ENCODE results near the gene MYCBP. TPM values are rescaled to one million over a fixed set of nuclear protein-coding genes. Genes with fewer than 3 reads are reported as not detected.

The MYCBP gene
- total and polyA plus RNA-seq, 2 of the 8 experiments (the other 6 are each of a cell fraction or from before 2014, with no cell fraction given), result 22.4 to 38.2 TPM

DNA sequence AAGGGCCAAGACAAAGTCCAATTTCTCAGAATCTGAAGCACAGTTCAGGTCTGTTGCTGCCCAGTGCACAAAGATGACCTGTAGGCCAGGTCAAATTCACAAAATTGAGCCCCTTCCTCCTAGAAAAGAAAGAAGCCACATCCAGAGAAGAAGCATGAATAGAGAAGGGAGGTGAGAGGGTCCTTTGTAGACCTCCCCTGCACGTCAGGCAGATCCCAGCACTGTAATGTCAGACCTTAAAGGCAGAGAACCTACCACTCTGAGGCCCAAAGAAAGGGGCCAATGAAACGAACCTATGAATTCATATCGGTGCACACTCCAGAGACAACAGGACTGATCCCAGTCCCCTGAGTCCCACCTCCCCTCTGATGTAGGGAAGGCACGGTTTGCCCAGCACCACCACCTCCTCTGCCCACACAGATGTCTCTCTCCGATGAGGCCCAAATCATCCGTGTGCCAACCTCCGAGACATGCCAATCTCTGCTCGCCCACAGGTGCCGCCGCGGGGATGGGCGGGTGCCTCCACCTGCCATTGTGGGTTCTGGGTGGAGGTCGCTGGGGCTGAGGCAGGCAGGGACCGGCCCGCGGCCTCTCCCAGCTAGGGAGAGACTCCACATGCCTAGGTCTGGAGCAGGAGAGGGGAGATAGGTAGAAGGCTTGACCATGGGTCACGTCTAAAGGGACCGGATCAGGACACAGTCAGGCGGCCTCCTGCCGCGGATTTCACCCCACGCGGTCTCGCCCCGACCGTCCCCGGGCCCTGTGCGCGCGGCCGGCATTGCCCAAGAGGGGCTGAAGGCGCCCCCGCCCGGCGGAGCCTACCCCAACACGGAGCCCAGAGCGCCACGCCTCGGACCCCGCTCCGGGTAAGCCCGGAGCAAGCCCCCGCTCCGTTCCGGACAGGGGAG is 55.6 kb downstream of the MYCBP start (continued):
- peak in 1 of 2 experiments; percentile 36; a peak in 1 of 3 replicates for TF ChIP-seq EP300 (IDR thresholded peaks at IDR 0.05; ENCODE audit: borderline replicate concordance in 1 of 2, low read depth in 2 of 2, low read length in 2 of 2)
